Stomach (tissue), 9 donors: Measurements from ENCODE around the gene ZNF423. TPM values are rescaled to one million over a fixed set of nuclear protein-coding genes. Genes with fewer than 3 reads are reported as not detected.

ENCODE experiments used
- DNase-seq, 2 donors: peaks; one replicate each; pipeline versions ENCODE4 v3.0.0 to v3.0.0-alpha.2; 2013 to 2019
- H3K27ac ChIP-seq, 5 donors: fragments of 200-600 bp in 4 of 5; sonication (generic) in 4 of 5; one replicate each; pipeline ENCODE4 v1.5.1; 2013 to 2019; ENCODE audit warnings: mild to moderate bottlenecking in 1 of 5, moderate library complexity in 1 of 5
- H3K27me3 ChIP-seq, 3 donors: fragments of 200-600 bp; sonication (generic); one replicate each; pipeline ENCODE4 v1.5.1; 2017 to 2019; ENCODE audit warnings: mixed run types in 1 of 3
- H3K36me3 ChIP-seq, 4 donors: fragments of 200-600 bp; sonication (generic); 1 replicate in 3 of 4; 2 replicates in 1 of 4; pipeline ENCODE4 v1.5.1; 2016 to 2019
- H3K4me1 ChIP-seq, 4 donors: fragments of 200-600 bp; sonication (generic); one replicate each; pipeline ENCODE4 v1.5.1; 2016 to 2019
- H3K4me3 ChIP-seq, 4 donors: fragments of 200-600 bp; sonication (generic) in 3 of 4; one replicate each; pipeline ENCODE4 v1.5.1; 2016 to 2019; ENCODE audit warnings: mild to moderate bottlenecking in 1 of 4
- H3K9me3 ChIP-seq, 4 donors: fragments of 200-600 bp; sonication (generic); one replicate each; pipeline ENCODE4 v1.5.1; 2016 to 2019
- CTCF ChIP-seq, 7 experiments: fragments of 450-650 bp in 4 of 7; fragments of 200-600 bp in 3 of 7; sonication (generic) in 3 of 7; IDR thresholded peaks; one replicate each; pipeline ENCODE4 v1.5.1; 2016 to 2019; ENCODE audit warnings: antibody characterized with exemption in 7 of 7, control low read depth in 2 of 7, mild to moderate bottlenecking in 1 of 7
- EP300 ChIP-seq: sonication (generic); formaldehyde crosslinking; IDR thresholded peaks from one replicate; pipeline ENCODE4 v1.6.1; 2017; ENCODE audit warnings: antibody characterized with exemption
- POLR2A ChIP-seq, 4 donors: fragments of 450-650 bp; IDR thresholded peaks; one replicate each; pipeline ENCODE4 v1.6.1; 2016; ENCODE audit warnings: antibody characterized with exemption in 4 of 4, control low read depth in 2 of 4, mild to moderate bottlenecking in 1 of 4, moderate library complexity in 1 of 4
- POLR2AphosphoS5 ChIP-seq, 3 donors: sonication (generic); formaldehyde crosslinking; IDR thresholded peaks; one replicate each; pipeline ENCODE4 v1.6.1; 2016; ENCODE audit warnings: antibody characterized with exemption in 3 of 3
- WGBS, 5 donors: extraction: QIAGEN DNeasy Blood & Tissue Kit in 3 of 5; methylation state at CpG; one replicate each; pipeline versions ENCODE4 v1.1.5 to v1.1.7; 2013 to 2018; 5-methylcytosine and 5-hydroxymethylcytosine counted together
- intact Hi-C: fragments of 100-400 bp; cut with DNase I; formaldehyde crosslinking; loops from one replicate; pipeline ENCODE4 v1.15.1; 2023; ENCODE audit warnings: low total_unique reads
- polyA plus RNA-seq, 3 donors: library from polyadenylated mRNA; stranded (reverse); fragments of 200-250 nt; gene quantifications; one replicate each; pipeline ENCODE4 v1.2.3, GENCODE V29; 2013
- total RNA-seq, 5 donors: library from RNA; depleted of rRNA; stranded (reverse); fragments of >200 nt; gene quantifications; one replicate each; pipeline versions ENCODE4 v1.1.0 to v1.2.3, GENCODE V29; 2014 to 2016
- donor health status: healthy with polysubstance abuse.
- donor health status: Bipolar disorder and iron deficiency.
- donor health status: healthy.

ZNF423 gene
- total and polyA plus RNA-seq, 8 donors = 0.29 to 3.5 (median 1.0) TPM

- no peak for DNase-seq
- TF ChIP-seq CTCF (IDR thresholded peaks at IDR 0.05) (no peak), EP300 (no peak), POLR2A (IDR thresholded peaks at IDR 0.05) (no peak), POLR2AphosphoS5 (IDR thresholded peaks at IDR 0.05) (no peak)
- H3K4me3 ChIP-seq = no peak overlapping the region
- H3K4me1 ChIP-seq = peaks cover 0 to 48% (median 25%) of the 10 kb centered on the region in 4 donors
- 72 to 81% (median 76%) methylated on average over 28 of the region's 28 CpGs for WGBS, 5 donors
- intact Hi-C loops = no loop called here
- H3K27ac ChIP-seq = peak overlapping the region in 1 of 5 donors; percentile 74
- H3K36me3 ChIP-seq = no peaks in the 10 kb centered on the region
- H3K27me3 ChIP-seq = peaks cover 0 to 24% (median 0%) of the 10 kb centered on the region in 3 donors
- no peaks in the 10 kb centered on the region for H3K9me3 ChIP-seq
Observed at GRCh38 chr16:49697631-49698452, 158.1 kb downstream of the ZNF423 start.

GRCh38 chr16:49696414-49697101 lies 159.4 kb downstream of the ZNF423 start:
- Histone ChIP-seq H3K36me3 (no peaks in the 10 kb centered on the region), H3K27ac (no peak overlapping the region), H3K27me3 (peaks cover 0 to 24% (median 0%) of the 10 kb centered on the region in 3 donors), H3K9me3 (no peaks in the 10 kb centered on the region), H3K4me1 (peaks cover 0 to 35% (median 19%) of the 10 kb centered on the region in 4 donors), H3K4me3 (no peak overlapping the region)
- TF ChIP-seq POLR2AphosphoS5 (IDR thresholded peaks at IDR 0.05) (no peak), EP300 (no peak), CTCF (IDR thresholded peaks at IDR 0.05) (no peak), POLR2A (IDR thresholded peaks at IDR 0.05) (no peak)
- DNase-seq = no peak
- intact Hi-C loops = no loop called here
- WGBS, 5 donors = 86 to 92% (median 87%) methylated on average over 9 to 14 of the region's 14 CpGs

GRCh38 chr16:49695782-49696413 lies 160.0 kb downstream of the ZNF423 start:
- 86 to 93% (median 90%) methylated on average over 5 of the region's 5 CpGs for WGBS, 5 donors
- H3K4me1 ChIP-seq = peaks cover 0 to 28% (median 15%) of the 10 kb centered on the region in 4 donors
- intact Hi-C loops = no loop called here

More at GRCh38 chr16:49695782-49696413, 160.0 kb downstream of the ZNF423 start:
- Histone ChIP-seq H3K9me3 (no peaks in the 10 kb centered on the region), H3K36me3 (no peaks in the 10 kb centered on the region), H3K27me3 (peaks cover 0 to 24% (median 0%) of the 10 kb centered on the region in 3 donors), H3K4me3 (no peak overlapping the region), H3K27ac (no peak overlapping the region)
- TF ChIP-seq POLR2A (IDR thresholded peaks at IDR 0.05) (no peak), CTCF (IDR thresholded peaks at IDR 0.05) (no peak), POLR2AphosphoS5 (IDR thresholded peaks at IDR 0.05) (no peak), EP300 (no peak)
- no peak for DNase-seq
